AG09309 (cell line): ENCODE data around the gene CDK10.

Experiments used
- DNase-seq: peaks from one replicate; pipeline ENCODE4 v3.0.0-alpha.2; 2010; ENCODE audit warnings: low read depth
- H3K4me3 ChIP-seq: 2 replicates; pipeline ENCODE4 v1.5.1; 2011; ENCODE audit warnings: mild to moderate bottlenecking, low read depth, low read length, moderate library complexity; ENCODE audit not compliant: control insufficient read depth
- CTCF ChIP-seq: IDR thresholded peaks from 2 replicates; pipeline ENCODE4 v1.5.1; 2011; ENCODE audit warnings: mild to moderate bottlenecking, low read depth, low read length, inconsistent platforms; ENCODE audit not compliant: insufficient read depth, control insufficient read depth; ENCODE audit errors: missing control alignments

Gene CDK10

GRCh38 chr16:89737341-89738071 lies 51.0 kb downstream of the CDK10 start:
- no peak overlapping the region for H3K4me3 ChIP-seq
- DNase-seq = no peak
- TF ChIP-seq CTCF = no peak

GRCh38 chr16:89738072-89738377 lies 51.5 kb downstream of the CDK10 start:
- H3K4me3 ChIP-seq = no peak overlapping the region
- DNase-seq = no peak
- TF ChIP-seq CTCF = no peak

- TF ChIP-seq CTCF = no peak
- no peak for DNase-seq
- H3K4me3 ChIP-seq = no peak overlapping the region
Measured at GRCh38 chr16:89738538-89739317, 52.2 kb downstream of the CDK10 start.

GRCh38 chr16:89739383-89739782 lies 52.9 kb downstream of the CDK10 start:
- no peak overlapping the region for H3K4me3 ChIP-seq
- no peak for TF ChIP-seq CTCF
- DNase-seq = no peak

- TF ChIP-seq CTCF = no peak
- no peak overlapping the region for H3K4me3 ChIP-seq
- DNase-seq = no peak
Measured at GRCh38 chr16:89741342-89742014, 55.0 kb downstream of the CDK10 start.

- no peak for TF ChIP-seq CTCF
- no peak for DNase-seq
- H3K4me3 ChIP-seq = no peak overlapping the region
Measured at GRCh38 chr16:89742948-89743347, 56.5 kb downstream of the CDK10 start.
